Breast epithelium (tissue), 4 donors: Measurements from ENCODE around the gene MEIOB. TPM values are rescaled to one million over a fixed set of nuclear protein-coding genes. Genes with fewer than 3 reads are reported as not detected.
"Not testable (repeated sequence)": the region's sequence is repeated elsewhere in the genome, so short reads cannot be mapped to it uniquely, and the experiment has no call there.

Experiments used
- DNase-seq, 2 donors: peaks; one replicate each; pipeline ENCODE4 v3.0.0-alpha.2; 2019; ENCODE audit warnings: low spot score in 2 of 2
- H3K27ac ChIP-seq, 2 donors: fragments of 200-600 bp; sonication (generic) in 1 of 2; one replicate each; pipeline ENCODE4 v1.5.1; 2016 to 2019; ENCODE audit warnings: mild to moderate bottlenecking in 1 of 2
- H3K27me3 ChIP-seq, 2 donors: fragments of 200-600 bp; sonication (generic) in 1 of 2; one replicate each; pipeline versions ENCODE4 v1.5.1 to v1.6.0; 2017 to 2019; ENCODE audit warnings: control low read depth in 1 of 2, mild to moderate bottlenecking in 1 of 2
- H3K36me3 ChIP-seq: fragments of 200-600 bp; one replicate; pipeline ENCODE4 v1.5.1; 2019
- H3K4me1 ChIP-seq, 2 donors: fragments of 200-600 bp; sonication (generic); one replicate each; pipeline ENCODE4 v1.5.1; 2016 to 2019; ENCODE audit warnings: control low read depth in 1 of 2
- H3K4me3 ChIP-seq, 3 donors: fragments of 200-600 bp; sonication (generic); 1 replicate in 2 of 3; 2 replicates in 1 of 3; pipeline ENCODE4 v1.5.1; 2016 to 2019; ENCODE audit warnings: mild to moderate bottlenecking in 3 of 3, moderate library complexity in 2 of 3
- H3K9me3 ChIP-seq, 2 donors: fragments of 200-600 bp; sonication (generic) in 1 of 2; one replicate each; pipeline ENCODE4 v1.5.1; 2016 to 2019; ENCODE audit warnings: control low read depth in 1 of 2
- POLR2A ChIP-seq: fragments of 450-650 bp; IDR thresholded peaks from one replicate; pipeline ENCODE4 v1.6.1; 2016; ENCODE audit warnings: antibody characterized with exemption, mild to moderate bottlenecking, moderate library complexity
- POLR2AphosphoS5 ChIP-seq, 3 donors: sonication (generic); formaldehyde crosslinking; IDR thresholded peaks; one replicate each; pipeline ENCODE4 v1.6.1; 2017; ENCODE audit warnings: antibody characterized with exemption in 3 of 3
- intact Hi-C: fragments of 100-400 bp; cut with DNase I; formaldehyde crosslinking; loops from one replicate; pipeline ENCODE4 v1.15.1; 2023; ENCODE audit warnings: low total_unique reads
- total RNA-seq, 3 donors: library from RNA; depleted of rRNA; stranded (reverse); fragments of >200 nt; gene quantifications; one replicate each; pipeline ENCODE4 v1.1.0, GENCODE V29; 2016
- TF ChIP-seq, protein P1 (sequence below), 3 donors: fragments of 450-650 bp; IDR thresholded peaks; one replicate each; pipeline ENCODE4 v1.5.1; 2016 to 2017; ENCODE audit warnings: antibody characterized with exemption in 3 of 3, mild to moderate bottlenecking in 3 of 3, moderate library complexity in 3 of 3

MEIOB gene
- total RNA-seq, 3 donors from 2014 or later, result not detected

DNA sequence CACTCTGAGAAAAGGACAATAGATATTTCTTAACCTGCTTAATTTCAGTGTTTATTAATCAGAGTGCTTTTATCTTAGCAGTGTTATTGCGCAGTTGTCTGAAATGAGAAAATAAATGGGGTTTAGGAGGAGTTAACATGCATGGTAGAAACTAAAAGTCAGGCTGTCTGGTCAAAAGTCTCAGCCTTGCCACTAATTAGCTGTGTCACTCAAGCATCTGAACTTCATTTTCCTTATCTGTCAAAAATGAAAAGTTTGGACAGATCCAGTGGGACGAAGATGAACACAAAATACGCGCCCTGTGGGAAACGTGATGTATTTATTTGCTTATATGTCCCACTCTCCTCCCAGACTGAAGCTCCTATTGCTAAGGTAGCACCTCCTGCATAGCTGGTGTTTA is 6.3 kb upstream of the MEIOB start:
- H3K9me3 ChIP-seq, result no peaks in the 10 kb centered on the region
- no peaks in the 10 kb centered on the region for H3K36me3 ChIP-seq
- no peaks in the 10 kb centered on the region for H3K4me1 ChIP-seq
- H3K4me3 ChIP-seq, result no peak overlapping the region
- intact Hi-C loops, result no loop called here
- DNase-seq, result no peak
- no peak overlapping the region for H3K27ac ChIP-seq
- no peaks in the 10 kb centered on the region for H3K27me3 ChIP-seq
- TF ChIP-seq, protein P1, sequence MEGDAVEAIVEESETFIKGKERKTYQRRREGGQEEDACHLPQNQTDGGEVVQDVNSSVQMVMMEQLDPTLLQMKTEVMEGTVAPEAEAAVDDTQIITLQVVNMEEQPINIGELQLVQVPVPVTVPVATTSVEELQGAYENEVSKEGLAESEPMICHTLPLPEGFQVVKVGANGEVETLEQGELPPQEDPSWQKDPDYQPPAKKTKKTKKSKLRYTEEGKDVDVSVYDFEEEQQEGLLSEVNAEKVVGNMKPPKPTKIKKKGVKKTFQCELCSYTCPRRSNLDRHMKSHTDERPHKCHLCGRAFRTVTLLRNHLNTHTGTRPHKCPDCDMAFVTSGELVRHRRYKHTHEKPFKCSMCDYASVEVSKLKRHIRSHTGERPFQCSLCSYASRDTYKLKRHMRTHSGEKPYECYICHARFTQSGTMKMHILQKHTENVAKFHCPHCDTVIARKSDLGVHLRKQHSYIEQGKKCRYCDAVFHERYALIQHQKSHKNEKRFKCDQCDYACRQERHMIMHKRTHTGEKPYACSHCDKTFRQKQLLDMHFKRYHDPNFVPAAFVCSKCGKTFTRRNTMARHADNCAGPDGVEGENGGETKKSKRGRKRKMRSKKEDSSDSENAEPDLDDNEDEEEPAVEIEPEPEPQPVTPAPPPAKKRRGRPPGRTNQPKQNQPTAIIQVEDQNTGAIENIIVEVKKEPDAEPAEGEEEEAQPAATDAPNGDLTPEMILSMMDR (IDR thresholded peaks at IDR 0.05), result no peak
- no peak for TF ChIP-seq POLR2AphosphoS5 (IDR thresholded peaks at IDR 0.05)
- TF ChIP-seq POLR2A, result no peak

DNA sequence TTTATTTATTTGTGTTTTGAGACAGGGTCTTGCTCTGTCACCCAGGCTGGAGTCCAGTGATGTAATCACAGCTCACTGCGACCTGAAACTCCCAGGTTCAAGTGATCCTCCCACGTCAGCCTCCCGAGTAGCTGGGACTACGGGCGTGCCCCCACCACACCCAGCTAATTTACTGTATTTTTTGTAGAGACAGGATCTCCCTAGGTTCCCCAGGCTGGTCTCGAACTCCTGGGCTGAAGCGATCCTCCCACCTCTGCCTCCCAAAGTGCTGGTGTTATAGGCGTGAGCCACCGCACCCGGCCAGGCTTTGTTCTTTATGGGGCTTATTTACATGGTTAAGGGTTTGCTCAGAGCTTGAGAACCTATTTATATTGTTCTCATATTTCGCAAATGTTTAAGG is 5.8 kb upstream of the MEIOB start:
- H3K4me1 ChIP-seq, result no peaks in the 10 kb centered on the region
- no peak overlapping the region for H3K4me3 ChIP-seq
- DNase-seq, result no peak
- TF ChIP-seq POLR2A (no peak), POLR2AphosphoS5 (IDR thresholded peaks at IDR 0.05) (no peak)
- TF ChIP-seq, protein P1 (IDR thresholded peaks at IDR 0.05), result no peak
- no peaks in the 10 kb centered on the region for H3K9me3 ChIP-seq
- intact Hi-C loops, result no loop called here
- no peaks in the 10 kb centered on the region for H3K27me3 ChIP-seq
- no peak overlapping the region for H3K27ac ChIP-seq
- no peaks in the 10 kb centered on the region for H3K36me3 ChIP-seq

DNA sequence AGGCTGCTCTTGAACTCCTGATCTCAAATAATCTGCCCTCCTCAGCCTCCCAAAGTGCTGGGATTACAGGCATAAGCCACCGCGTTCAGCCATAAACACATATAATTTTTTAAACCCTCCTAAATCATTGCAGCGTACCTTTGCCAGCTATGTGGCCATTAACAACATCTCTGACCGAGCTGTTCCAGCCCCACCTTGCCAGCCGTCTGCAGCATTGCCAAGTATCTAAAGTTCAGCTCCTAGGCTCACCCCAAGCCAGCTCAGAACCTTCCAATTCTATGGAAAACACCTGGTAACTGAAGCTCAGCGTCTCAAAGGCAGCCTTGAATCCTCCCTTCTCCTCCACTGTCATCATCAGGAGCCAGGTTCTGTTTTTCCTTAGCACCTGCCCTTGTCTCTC is 5.1 kb upstream of the MEIOB start:
- no peak overlapping the region for H3K27ac ChIP-seq
- H3K36me3 ChIP-seq, result no peaks in the 10 kb centered on the region
- intact Hi-C loops, result no loop called here
- no peak for DNase-seq
- no peaks in the 10 kb centered on the region for H3K4me1 ChIP-seq
- no peak overlapping the region for H3K4me3 ChIP-seq
- no peaks in the 10 kb centered on the region for H3K9me3 ChIP-seq
- no peak for TF ChIP-seq POLR2AphosphoS5 (IDR thresholded peaks at IDR 0.05)
- TF ChIP-seq POLR2A, result no peak
- TF ChIP-seq, protein P1 (IDR thresholded peaks at IDR 0.05), result no peak
- peaks cover 0 to 1% of the 10 kb centered on the region in 2 donors for H3K27me3 ChIP-seq

DNA sequence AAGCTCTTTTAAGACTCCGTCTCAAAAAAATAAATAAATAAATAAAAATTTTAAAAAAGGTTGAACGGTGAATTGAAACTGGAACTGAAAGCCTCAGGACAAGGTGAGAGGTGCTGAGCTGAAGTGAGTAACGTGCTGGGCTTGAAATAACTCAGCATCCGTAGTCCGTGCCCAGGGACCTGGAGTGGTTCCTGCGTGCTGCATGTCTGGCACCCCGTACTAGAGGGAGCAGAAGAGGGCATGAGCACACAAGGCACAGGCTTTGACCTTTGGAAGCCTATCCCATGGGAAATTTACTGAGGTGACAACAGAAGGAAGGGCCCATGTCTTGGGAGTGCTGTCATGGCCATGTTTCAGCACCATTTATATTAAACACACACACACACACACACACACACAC is 4.5 kb upstream of the MEIOB start:
- no peaks in the 10 kb centered on the region for H3K36me3 ChIP-seq
- TF ChIP-seq POLR2A (no peak), POLR2AphosphoS5 (IDR thresholded peaks at IDR 0.05) (no peak)
- TF ChIP-seq, protein P1 (IDR thresholded peaks at IDR 0.05), result no peak
- H3K27me3 ChIP-seq, result peaks cover 0 to 3% of the 10 kb centered on the region in 2 donors
- DNase-seq, result no peak
- intact Hi-C loops, result no loop called here
- H3K27ac ChIP-seq, result no peak overlapping the region
- H3K4me1 ChIP-seq, result no peaks in the 10 kb centered on the region
- H3K9me3 ChIP-seq, result no peaks in the 10 kb centered on the region
- no peak overlapping the region for H3K4me3 ChIP-seq

DNA sequence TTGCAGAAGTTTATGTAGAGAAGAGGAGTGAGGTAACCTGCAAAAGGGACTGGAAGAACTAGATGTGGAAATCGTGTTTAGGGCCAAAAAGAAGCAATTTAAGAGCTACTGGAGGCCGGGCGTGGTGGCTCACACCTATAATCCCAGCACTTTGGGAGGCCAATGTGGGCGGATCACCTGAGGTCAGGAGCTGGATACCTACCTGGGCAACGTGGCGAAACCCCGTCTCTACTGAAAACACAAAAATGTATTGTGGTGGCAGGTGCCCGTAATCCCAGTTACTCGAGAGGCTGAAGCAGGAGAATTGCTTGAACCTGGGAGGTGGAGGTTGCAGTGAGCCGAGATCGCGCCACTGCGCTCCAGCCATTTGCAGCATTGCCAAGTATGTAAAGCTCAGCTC is 4.1 kb upstream of the MEIOB start:
- H3K36me3 ChIP-seq, H3K27me3 ChIP-seq, H3K27ac ChIP-seq, H3K4me3 ChIP-seq, DNase-seq, H3K9me3 ChIP-seq, H3K4me1 ChIP-seq, intact Hi-C loops: not testable (repeated sequence)

DNA sequence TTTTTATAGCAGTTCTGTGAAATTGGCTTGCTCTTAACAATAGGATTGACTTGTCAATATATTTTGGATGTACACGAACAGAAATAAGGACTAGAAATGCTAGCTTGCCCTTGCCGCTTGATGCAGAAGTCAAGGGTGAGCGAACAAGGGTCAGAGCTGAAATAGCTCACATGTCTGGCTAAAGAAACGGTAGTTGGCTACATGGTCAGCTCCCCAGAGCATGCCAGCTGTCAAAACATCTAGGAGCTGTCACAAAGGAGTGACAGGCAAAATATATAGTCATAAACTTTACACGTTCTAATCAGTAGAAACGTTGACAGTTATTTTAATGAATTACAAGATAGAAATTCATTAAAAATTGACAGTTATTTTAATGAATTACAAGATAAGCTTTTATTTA is 2.9 kb upstream of the MEIOB start:
- Histone ChIP-seq H3K9me3 (no peaks in the 10 kb centered on the region), H3K4me3 (no peak overlapping the region), H3K4me1 (no peaks in the 10 kb centered on the region), H3K27ac (no peak overlapping the region), H3K27me3 (peaks cover 0 to 3% of the 10 kb centered on the region in 2 donors), H3K36me3 (no peaks in the 10 kb centered on the region)
- TF ChIP-seq POLR2A (no peak), POLR2AphosphoS5 (IDR thresholded peaks at IDR 0.05) (no peak)
- intact Hi-C loops, result no loop called here
- DNase-seq, result no peak
